ENCODE data around the gene KLKB1. TPM values are rescaled to one million over a fixed set of nuclear protein-coding genes. Genes with fewer than 3 reads are reported as not detected.

The KLKB1 gene
- total RNA-seq, 1 experiment from 2014 or later: 0.10 TPM

GRCh38 chr4:186190581-186191199 is 36.6 kb upstream of the KLKB1 start:
- Histone ChIP-seq H3K4me3 (replicated peaks in 1 of 2; ENCODE audit: low read depth in 1 of 2, low read length in 2 of 2) (peak overlapping the region; percentile 74 to 82), H3K9me3 (ENCODE audit: control insufficient read depth in 1 of 2, insufficient read depth in 1 of 2, low read depth in 1 of 2, low read length in 2 of 2) (no peaks in the 10 kb centered on the region), H3K27me3 (ENCODE audit: insufficient read depth, low read length) (no peaks in the 10 kb centered on the region), H3K9ac (ENCODE audit: low read length) (peak overlapping the region; percentile 81), H3K27ac (ENCODE audit: low read depth, low read length) (peak overlapping the region; percentile 95), H3K79me2 (ENCODE audit: insufficient read depth, low read length) (peaks cover 7% of the 10 kb centered on the region), H2AFZ (ENCODE audit: low read depth, low read length, poor library complexity, severe bottlenecking) (peak overlapping the region; percentile 86), H3K9me2 (ENCODE audit: insufficient read depth) (no peaks in the 10 kb centered on the region), H3K36me3 (ENCODE audit: control insufficient read depth in 1 of 2, insufficient read depth in 2 of 2, low read length in 2 of 2) (no peaks in the 10 kb centered on the region), H3K4me2 (ENCODE audit: low read length) (peak overlapping the region; percentile 76), H4K20me1 (ENCODE audit: insufficient read depth) (no peaks in the 10 kb centered on the region), H3K4me1 (ENCODE audit: control insufficient read depth in 1 of 2, insufficient read depth in 2 of 2, low read length in 2 of 2) (peaks cover 7 to 14% of the 10 kb centered on the region in 2 experiments; a peak in 3 of 4 replicates)
- intact Hi-C loops (cut with micrococcal nuclease): no loop called here
- ChIA-PET POLR2A (no interaction called here), CTCF (interaction anchor here (0.8 kb wide), 1 partner anchor 11 kb away, joined by 3 read pairs; no protein-coding TSS in a partner anchor), RAD21 (ENCODE audit: low non-redundant PET in 1 of 2, low total read pairs in 2 of 2, uncharacterized antibody in 2 of 2, unreplicated experiment in 2 of 2) (no interaction called here)
- DNase-seq (ENCODE audit: low read depth, low spot score) (no peak), ATAC-seq (peak; percentile 49)
- TSS peak; percentile 77 for BruUV-seq (replicated peaks)
- no peak for TF ChIP-seq CEBPB (IDR thresholded peaks at IDR 0.05; ENCODE audit: low read depth)
- TF ChIP-seq REST (IDR thresholded peaks at IDR 0.05; ENCODE audit: low read depth): no peak
- TF ChIP-seq ELF1 (IDR thresholded peaks at IDR 0.05; ENCODE audit: borderline replicate concordance, low read depth): no peak
- TF ChIP-seq JUND (IDR thresholded peaks at IDR 0.05): no peak
- TF ChIP-seq, protein P1, sequence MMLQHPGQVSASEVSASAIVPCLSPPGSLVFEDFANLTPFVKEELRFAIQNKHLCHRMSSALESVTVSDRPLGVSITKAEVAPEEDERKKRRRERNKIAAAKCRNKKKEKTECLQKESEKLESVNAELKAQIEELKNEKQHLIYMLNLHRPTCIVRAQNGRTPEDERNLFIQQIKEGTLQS (IDR thresholded peaks at IDR 0.05): no peak
- TF ChIP-seq CBX3 (IDR thresholded peaks at IDR 0.05; ENCODE audit: low read depth): no peak; the same call in 1 of the 2 replicates
- TF ChIP-seq FOSL1 (IDR thresholded peaks at IDR 0.05; ENCODE audit: low read depth): no peak
- no peak for TF ChIP-seq ZNF274 (IDR thresholded peaks at IDR 0.05; ENCODE audit: low read depth, low read length)

All from HCT116 (cell line).